Limb (tissue), 2 donors: Measurements from ENCODE around the gene SAPCD1.
A peak's percentile ranks its signal among the peaks of the same experiment; 100 is the strongest.

Experiments used
- DNase-seq, 2 donors: peaks; one replicate each; pipeline ENCODE4 v3.0.0-alpha.2; 2016; ENCODE audit errors: extremely low spot score in 2 of 2

The SAPCD1 gene

DNA sequence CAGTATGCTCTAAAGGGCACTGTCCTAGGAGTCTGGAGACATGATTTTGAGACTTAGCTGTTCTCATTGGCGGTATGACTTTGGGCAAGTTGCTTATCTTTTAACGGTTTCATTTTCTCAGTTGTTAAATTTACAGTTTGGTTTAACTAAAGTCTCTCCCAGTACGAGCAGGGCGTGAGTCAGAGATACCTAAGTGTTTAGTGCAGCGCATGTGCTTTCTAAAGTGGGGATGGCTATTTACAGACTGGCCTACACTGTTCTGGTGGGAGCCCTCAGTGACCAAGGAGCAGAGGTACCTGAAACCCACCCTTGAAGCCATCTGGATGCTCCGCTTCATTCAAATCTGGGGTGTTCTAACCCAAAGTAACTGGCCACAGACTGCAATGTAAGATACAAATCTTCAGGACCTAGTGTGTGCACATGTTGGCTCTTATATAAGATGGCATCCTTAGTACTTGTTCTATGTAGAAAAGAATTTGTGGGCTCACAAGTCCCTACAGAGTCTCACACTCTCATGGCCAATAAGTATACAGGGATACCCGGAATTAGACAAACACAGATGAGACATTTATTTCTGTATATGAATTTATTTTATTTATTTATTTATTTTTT, 11.9 kb upstream of the SAPCD1 start:
- DNase-seq, result no peak

GRCh38 chr6:31752739-31753319, 9.6 kb upstream of the SAPCD1 start:
- DNase-seq, result no peak

GRCh38 chr6:31758281-31758680, 4.2 kb upstream of the SAPCD1 start:
- no peak for DNase-seq

DNA sequence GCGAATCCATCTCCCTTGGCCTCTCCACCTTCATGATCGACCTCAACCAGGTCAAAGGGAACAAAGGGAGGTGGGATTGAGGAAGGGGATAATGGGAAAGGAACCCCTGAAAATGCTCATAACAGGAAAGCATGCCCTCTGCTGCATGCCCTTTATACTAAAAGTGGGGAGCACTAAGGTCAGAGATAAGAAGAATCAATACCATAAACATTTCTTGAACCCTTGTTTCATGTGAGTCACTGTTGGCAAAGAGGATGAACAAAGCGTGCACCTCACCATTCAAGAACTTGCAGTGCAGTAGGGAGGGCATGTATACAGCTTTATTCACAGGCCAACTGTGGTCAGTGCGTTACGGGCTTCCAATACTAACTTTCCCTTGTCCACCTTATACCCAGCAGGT, 1.7 kb upstream of the SAPCD1 start:
- no peak for DNase-seq

GRCh38 chr6:31761343-31761742, 1.1 kb upstream of the SAPCD1 start:
- DNase-seq, result no peak

DNA sequence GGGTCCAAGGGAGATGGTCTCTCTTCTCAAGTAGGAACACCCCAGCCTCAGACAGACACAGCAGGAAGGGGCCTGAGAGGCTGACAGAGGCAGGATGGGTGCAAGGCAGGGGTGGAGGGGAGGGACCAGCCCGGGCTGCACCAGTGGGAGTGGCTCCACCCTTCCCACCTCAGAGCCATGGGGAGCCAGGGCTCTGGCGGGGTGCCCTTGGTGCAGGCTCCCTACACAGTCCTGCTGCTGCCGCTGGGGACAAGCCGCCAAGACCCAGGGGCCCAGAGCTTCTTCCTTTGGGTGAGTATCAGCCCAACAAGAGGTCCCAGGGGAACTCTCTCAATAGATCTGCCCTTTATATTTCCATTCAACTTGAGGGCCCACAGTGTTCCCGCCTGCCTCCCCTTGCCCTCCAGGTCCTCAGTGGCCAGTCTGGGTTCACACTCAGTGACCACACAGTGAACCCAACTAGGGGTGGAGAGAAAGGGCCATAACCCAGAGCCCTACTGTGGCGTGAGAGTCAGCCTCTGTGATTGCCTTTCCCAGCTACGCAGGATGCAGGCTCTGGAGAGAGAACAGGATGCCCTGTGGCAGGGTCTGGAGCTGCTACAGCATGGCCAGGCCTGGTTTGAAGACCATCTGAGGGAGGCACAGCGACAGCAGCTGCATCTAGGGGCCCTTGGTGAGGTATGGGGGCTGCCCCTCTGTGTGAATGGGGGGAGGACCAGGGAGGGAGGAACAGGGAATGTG, 592 bp downstream of the SAPCD1 start:
- no peak for DNase-seq

DNA sequence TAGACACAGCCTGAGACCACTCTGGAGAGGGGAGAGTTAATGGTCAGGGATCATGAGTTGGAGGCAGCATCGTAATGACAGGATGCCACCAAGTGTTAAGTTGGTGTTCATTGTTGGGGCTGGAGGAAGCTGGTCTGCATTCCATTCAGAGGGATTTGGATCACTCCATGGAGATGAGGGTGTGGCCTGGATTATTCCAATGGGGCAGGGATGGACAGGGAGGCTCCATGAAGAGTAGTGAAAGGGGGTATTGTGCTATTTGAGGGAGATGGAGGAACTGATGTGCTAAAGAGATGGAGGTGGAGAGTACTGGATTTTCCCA, 1.1 kb downstream of the SAPCD1 start:
- DNase-seq, result peak in 1 of 2 donors; percentile 33

DNA sequence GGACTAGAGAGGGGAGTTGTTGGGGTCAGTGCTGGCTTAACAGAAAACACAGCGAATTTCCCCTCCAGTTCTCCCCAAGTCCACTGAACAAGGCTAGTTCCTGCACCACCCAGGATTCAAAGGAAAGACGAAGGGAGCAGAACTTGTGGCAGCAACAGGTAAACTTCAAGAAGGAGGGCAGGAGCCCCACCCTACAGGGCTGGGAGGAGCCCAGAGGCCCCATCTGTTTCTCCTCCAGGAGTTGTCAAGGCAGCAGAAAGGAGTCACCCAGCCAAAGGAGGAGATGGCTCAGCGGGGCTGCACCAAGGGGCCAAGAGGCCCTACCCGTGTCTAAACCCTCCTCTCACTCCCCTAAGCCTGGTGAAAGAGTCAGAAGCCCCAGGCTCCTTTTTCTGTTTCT, 1.7 kb downstream of the SAPCD1 start:
- no peak for DNase-seq

GRCh38 chr6:31765559-31765909, 3.1 kb downstream of the SAPCD1 start:
- DNase-seq, result no peak

DNA sequence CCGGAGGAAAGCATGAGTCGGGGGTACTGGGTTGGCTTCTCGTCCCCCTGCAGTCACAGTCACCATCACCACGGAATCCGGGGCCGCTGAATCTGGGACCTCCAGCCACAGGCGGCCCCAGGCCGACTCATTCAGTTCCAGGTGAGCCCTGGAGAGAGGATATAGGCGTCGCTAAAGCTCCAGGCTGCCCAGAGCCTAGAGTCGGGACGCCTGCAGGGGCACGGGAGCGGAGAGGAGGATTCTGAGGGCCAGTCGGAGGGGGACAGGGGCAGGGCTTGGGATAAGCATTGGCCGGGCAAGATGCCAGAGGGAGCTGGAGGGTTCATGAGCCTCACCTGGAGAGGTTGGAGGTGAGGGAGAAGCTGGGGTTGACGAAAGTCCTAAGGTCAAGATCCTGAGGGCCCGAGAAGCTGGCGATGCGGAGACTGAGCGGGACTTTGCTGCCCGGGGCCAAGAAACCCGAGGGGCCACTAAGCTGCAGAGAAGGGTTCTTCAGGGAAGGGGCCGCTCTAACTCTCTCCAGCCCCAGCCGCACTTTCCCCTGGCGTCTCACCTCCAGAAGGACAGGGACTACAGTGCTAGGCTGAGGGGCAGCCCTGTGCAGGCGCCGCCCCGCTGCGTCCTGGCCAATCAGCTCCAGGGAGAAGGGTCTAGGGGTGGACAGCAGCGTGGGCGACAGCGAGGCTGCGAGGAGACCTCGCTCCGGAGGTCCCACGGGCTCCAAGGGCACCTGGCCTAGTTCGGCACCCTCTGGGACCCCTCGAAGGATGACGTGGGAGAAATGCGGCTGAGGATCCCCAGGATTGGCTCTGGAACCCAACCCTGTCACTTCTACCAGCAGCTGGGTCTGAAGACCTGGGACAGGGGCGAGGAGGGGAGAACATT, 3.7 kb downstream of the SAPCD1 start:
- no peak for DNase-seq

- DNase-seq, result no peak
These were observed 4.7 kb downstream of the SAPCD1 start for GRCh38 chr6:31767096-31767645.

GRCh38 chr6:31768363-31769257, 6.2 kb downstream of the SAPCD1 start:
- DNase-seq, result no peak

GRCh38 chr6:31769684-31770371, 7.4 kb downstream of the SAPCD1 start:
- DNase-seq, result no peak

- no peak for DNase-seq
These were observed 8.4 kb downstream of the SAPCD1 start for GRCh38 chr6:31770860-31771259.

DNA sequence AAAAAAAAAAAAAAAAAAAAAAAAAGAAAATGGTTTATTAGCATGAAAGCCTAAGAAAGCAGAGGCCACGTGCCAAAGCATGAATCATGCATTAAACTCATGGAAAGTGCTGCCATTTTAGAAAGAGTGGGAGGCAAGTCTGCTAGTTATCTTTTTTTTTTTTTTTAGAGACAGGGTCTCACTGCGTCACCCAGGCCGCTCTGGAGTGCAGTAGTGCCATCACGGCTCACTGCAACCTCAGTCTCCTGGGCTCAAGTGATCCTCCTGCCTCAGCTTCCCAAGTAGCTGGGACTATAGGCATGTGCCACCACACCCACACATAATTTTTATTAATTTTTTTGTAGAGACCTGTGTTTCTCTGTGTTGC, 9.5 kb downstream of the SAPCD1 start:
- DNase-seq, result no peak

GRCh38 chr6:31775184-31775583, 12.7 kb downstream of the SAPCD1 start:
- DNase-seq, result no peak

- DNase-seq, result no peak
These were observed 13.4 kb downstream of the SAPCD1 start for GRCh38 chr6:31775633-31776484.

DNA sequence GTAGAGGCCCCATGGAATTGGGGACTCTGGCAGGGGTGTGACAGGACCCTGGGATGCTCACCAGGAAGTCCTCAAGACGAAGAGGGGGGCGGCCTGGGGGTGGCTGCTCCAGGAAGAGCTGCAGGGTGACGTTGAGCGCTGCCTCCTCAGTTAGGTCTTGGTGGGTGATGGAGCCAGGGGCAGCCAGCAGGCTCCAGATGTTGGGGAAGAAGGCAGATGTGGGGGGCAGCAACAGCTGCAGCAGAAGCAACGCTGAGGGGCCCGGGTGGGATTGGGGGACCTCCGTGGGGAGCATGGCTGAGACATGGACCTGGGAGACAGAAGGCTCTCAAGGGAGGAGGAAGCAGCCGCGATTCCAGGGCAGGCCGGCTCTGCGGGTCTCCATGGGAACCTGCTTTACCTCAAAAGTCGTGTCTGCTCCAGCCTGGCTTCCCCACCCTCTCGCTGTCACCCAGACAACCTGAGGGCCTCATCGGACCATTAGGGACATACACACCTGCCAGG, 14.1 kb downstream of the SAPCD1 start:
- DNase-seq, result no peak

GRCh38 chr6:31776989-31777666, 14.7 kb downstream of the SAPCD1 start, which contains the start of gene VWA7:
Gene VWA7, minus strand, starts transcription at chr6:31777328. Its CDS starts 549 bp downstream, at chr6:31776779.
- DNase-seq, result peak; percentile 7 to 56
